EH (cell line): Measurements from ENCODE around the gene GPR157.
"Not testable (repeated sequence)": the region's sequence is repeated elsewhere in the genome, so short reads cannot be mapped to it uniquely, and the experiment has no call there.

ENCODE experiments used
- DNase-seq: peaks from one replicate; pipeline ENCODE4 v3.0.0-alpha.2; 2015; ENCODE audit warnings: low read depth

The GPR157 gene

DNA sequence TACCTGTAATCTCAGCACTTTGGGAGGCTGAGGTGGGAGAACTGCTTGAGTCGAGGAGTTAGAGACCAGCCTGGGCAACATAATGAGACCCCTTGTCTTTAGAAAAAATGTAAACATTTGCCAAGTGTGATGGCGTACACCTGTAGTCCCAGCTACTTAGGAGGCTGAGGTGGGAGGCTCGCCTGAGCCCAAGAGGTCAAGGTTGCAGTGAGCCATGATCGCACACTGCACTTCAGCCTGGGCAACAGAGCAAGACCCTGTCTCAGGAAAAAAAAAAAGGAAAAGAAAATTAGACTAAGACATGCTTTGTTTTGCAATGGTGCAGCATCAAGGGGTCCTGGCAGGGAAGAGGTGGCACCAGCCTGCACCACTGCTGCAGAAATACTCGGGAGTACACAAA is 16.8 kb upstream of the GPR157 start:
- DNase-seq: no peak

DNA sequence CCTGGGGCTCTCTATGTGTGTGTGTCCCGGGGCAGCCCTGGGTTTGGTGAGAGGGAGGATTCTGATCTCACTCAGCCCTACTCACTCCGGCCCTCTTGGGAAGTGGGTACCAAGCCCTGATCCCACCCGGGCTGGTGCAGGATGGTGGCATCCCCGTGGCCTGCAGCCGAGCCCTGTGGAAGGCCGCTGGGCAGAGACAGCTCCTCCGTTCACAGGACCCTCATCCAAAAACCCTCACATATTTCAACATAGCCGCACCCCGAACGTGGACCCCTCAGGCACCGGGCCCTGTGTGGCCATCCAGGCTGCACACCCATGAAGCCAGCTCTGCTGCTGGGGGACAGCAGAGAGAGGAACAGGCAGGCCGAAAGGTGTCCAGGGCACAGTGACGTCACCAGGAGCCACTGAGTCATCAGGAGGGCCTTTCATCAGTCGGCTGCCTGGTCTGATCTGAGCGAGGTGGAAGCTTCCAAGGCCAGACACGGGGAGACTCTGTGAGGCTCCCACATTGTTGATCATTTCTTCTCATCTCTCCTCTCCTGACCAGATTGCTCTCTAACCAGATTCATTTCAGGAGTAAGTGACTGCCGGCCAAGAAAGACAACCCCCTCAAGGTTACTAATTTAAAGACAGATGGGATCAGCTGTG is 16.2 kb upstream of the GPR157 start:
- DNase-seq: peak; percentile 65

DNA sequence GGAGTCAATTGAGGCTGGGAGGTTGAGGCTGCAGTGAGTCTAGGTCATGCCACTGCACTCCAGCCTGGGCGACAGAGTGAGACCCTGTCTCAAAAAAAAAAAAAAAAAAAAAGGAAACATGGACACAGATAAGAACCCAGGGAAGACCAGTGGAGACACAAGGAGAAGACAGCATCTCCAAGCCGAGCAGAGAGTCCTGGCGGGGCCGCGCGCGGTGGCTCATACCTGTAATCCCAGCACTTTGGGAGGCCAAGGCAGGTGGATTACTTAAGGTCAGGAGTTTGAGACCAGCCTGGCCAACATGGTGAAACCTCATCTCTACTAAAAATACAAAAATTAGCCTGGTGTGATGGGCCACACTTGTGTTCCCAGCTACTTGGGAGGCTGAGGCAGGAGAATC is 15.6 kb upstream of the GPR157 start:
- not testable (repeated sequence) for DNase-seq

DNA sequence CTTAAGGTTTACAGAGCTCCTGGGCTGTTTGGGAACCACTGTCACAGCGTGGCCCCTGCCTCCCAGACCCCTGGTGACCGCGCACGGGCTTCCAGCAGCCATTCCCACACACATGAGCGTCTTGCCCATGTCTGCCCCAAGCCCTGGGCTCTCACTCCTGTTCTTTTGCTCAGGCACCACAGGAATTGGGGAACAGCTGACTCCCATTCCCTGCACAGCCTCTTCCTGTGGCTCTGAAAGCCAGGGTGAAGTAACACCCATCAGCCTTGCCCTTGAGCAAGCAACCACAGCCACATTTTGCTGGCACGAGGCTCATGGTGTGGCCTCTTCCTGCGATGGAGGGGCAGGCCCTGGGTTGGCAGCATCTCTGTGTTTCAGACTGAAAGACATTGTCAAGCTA is 14.3 kb upstream of the GPR157 start:
- DNase-seq: peak; percentile 75

DNA sequence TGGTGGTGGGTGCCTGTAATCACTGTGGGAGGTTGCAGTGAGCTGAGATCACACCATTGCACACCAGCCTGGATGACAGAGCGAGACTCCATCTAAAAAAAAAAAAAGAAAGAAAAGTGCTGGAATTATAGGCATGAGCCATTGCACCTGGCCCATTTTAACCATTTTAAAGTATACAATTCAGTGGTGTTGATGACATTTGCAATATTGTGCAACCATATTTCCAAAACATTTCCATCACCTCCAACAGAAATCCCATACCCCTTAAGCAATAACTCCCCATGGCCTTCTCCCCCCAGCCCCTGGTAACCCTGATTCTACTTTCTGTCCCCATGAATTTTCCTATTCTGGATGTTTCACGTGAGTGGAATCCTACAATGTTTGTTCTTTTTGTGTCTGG is 11.0 kb upstream of the GPR157 start:
- DNase-seq: no peak

DNA sequence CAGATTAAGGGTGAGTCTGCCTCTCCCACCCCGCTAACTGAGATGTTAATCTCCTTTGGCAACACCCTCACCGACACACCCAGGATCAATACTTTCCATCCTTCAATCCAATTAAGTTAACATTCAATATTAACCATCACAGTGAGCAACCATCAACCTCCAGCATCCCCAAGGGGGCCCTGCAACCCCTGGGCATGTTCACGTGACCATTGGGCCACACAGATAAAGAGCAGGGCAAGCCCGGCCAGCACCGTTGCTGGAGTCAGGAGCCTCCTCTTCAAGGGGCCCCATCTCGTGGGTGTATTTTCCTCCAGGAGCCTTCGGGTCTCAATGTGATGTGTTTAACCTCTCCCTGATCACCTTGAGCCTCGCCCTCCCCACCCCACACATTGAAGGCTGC is 8.0 kb upstream of the GPR157 start:
- no peak for DNase-seq

DNA sequence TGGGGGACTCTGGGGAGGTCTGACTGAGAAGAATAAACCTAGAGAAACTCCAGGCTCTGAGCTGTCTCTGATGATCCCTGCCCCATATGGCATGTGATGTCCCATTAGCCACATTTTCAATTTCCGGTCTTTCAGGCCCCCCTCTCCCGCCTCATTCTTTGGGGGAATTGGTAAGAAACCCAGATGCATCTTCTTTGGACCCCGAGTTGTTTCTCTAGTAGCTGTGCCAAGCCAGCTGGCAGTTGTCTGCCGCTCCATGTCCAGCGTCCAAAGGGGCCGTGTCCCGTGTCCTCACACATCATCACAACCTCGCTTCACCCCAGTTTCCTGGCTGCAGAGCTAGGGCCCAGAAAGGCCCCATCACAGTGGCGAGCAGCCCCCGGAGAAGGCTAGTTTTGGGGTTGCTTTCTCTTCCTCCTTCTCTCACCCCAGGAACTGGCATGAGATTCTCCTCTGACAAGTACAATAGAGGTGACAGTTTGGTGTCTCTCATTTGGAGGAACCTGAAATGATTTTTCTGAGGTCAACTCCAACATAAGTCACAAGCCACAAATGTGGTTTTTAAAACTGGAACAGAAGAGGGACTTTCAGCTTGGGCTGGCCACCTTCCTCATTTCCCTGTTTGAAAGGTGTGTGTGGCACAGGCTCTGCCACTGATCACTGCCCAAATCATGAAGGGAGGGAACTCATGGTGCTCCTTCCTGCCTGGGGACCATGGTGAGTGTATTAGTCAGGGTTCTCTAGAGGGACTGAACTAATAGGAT is 6.4 kb upstream of the GPR157 start:
- DNase-seq: no peak

DNA sequence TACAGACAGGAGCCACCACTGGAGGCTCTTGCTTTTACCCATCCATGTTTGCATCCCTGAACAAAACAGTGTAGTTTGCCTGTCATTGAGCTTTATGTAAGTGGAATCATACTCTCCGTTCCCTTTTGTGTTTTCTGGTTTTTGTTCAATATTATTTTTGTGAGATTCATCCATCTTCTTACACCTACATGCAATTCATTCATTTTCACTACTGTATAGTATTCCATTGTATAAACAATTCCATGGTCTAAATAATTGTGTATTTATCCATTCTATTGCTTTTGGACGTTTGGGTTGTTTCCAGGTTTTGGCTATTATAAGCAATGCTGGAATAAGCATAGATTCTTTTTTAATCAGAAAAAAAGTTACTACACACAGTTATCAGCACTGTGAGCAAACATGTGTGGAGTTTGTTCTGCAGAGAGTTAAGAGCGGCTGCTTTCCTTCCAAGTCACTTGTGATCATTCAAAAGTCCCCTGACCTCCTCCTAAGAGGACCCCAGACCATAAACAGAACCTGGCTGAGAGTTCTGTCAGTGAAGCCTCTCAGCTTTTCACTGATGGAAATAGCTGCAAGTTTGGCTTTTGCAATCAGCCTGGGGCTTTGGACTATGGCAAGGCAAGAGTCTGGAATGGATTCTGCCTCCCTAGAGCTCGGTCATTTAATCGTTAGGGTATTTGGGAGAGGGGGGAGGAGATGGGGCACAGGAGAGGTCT is 5.1 kb upstream of the GPR157 start:
- no peak for DNase-seq

DNA sequence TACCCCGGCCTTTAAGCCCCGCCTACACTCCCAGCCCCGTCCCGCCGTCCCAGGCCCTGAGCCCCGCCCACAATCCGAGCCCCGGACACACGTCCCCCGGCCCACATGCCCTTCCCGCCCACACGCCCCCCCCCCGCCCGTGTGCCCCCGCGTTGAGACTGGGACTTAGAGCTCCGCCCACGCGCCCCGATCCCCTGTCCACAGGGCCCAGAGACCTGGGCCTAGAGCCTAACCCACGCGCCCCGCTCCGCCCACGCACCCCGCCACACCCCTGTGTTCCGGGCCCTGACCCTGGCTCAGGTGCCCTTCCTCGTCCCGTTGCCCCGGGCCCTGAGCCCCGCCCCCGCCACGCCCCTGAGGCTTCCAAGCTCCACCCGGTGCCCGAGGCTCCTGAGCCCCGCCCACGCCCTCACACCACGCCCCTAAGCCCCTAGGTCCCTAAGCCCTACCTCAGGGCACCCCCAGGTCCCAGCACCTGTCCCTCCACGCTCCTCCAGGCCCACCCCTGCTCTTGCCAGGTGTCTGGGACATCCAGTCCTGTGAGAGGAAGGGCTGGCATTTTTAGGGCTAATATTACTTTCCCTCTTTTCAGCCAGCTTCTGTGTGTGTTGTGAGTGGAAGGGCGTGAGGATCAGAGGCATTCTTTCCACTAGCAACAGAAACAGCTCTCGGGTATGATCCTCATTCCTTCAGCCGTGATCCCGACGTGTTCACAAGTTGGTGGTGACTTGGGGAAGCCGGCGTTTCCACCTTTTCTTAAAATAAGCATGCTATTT is 552 bp upstream of the GPR157 start:
- peak; percentile 63 for DNase-seq

DNA sequence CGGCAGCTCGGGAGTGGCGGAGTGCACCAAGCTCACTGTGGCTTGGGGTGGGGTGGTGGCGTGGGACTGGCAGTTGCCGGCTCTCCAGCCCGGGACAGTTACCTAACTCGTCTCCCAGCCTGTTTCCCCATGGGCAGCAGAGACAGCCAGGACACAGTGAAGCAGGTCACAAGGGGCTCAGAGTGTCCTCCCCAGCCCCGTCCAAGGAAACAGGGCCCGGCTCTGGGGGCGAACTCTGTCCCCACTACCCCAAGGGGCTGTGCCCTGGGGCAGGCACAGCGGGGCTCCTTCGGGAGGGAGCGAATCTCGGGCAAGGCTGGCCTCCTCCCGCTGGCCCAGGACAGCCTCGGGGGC is 759 bp downstream of the GPR157 start:
- peak; percentile 35 for DNase-seq

DNA sequence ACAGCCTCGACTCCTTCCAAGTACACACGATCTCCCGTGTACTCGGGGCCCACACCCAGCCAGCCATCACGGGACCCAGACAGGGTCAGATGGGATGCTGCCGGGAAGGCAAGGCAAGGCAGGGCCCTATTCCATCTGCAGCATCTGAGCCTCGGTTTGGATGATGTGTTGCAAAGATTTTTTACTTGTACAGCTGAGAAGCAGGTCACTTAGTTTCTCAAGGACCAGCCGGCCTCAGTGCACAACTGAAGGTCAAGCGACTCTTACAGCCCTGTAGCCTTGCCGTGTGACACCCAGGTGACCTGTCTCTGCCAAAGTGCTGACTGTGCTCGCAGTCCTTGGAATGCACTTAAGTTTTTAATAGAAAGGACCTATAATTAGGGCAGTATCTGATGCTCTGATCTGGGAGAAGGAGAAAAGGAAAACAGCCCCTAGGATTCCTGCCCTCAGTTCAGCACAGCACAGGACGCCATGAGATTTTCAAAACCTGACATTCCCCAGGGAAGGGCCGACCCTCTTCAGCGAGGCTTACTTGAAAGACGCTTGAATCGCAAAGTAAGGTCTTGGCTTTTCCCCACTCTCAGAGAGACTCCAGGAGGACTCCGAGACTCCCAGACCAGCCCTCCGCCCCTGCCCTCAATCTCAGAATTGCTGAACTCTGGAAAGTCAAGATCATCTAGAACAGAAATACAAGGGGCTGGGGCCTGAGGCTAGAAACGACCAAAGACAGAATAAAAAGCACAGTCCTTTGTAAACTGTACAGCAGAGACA is 1.3 kb downstream of the GPR157 start:
- DNase-seq: no peak

DNA sequence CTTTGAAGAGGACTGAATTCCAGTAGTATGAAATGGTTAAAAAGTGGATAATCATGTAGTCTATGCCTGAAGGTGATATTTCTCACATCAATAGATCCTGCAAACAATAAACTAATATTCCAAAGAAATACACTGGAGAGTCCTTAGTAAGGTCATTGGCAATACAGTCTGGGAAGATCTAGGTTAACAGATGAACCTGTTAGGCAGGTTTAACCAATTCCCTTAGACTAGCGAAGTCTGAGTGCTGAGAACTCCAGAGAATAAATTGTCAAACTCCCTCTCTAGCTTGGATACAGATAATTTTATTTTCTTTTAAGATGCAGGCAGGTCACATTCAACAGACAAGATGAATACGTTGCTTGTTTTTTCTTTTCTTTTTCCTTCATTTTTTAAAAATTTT is 2.4 kb downstream of the GPR157 start:
- no peak for DNase-seq

DNA sequence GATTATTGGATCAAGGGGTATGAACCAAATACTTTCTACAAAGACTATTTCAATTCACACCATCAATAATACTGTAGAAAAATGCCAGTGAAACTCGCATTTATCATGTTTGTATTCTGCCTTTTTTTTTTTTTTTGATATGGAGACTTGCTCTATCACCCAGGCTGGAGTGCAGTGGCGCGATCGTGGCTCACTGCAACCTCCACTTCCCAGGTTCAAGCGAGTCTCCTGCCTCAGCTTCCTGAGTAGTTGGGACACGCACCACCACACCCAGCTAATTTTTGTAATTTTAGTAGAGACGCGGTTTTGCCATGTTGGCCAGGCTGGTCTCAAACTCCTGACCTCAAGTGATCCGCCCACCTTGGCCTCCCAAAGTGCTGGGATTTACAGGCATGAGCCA is 3.1 kb downstream of the GPR157 start:
- not testable (repeated sequence) for DNase-seq

DNA sequence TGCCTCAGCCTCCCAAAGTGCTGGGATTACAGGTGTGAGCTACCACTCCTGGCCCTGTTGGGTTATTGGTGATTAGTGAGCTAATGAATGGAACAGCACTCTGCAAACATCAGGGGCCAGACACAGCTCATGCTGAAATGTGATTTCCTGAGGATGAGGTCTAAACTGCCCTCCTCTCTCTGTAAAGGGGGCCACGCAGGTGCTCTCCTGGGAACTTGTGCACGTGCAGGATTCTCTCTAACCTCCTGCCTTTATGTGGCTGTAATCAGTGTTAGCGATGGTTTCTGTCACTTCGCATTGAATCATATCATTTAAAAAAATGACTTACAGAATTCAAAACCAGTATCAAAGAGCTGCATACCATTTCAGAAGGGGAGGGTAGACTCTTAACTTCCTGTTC is 3.6 kb downstream of the GPR157 start:
- no peak for DNase-seq

DNA sequence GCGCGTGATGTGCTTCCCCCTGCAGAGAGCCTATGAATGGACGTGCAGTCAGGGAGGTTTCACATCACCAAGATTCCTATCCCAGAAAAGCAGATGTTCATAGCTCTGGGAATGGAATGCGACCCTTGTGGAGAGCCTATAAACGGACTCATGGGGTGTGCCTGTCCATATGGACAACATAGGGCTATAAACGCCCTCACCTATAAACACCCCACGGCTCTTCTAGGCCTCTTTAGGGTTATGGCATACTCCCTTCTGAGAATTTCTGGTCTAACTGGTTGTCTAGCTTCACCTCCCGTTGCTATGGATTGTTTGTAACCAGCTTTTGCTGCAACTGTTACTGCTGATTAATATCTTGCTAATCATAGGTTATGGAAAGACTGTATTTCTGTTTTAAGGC is 4.5 kb downstream of the GPR157 start:
- not testable (repeated sequence) for DNase-seq

DNA sequence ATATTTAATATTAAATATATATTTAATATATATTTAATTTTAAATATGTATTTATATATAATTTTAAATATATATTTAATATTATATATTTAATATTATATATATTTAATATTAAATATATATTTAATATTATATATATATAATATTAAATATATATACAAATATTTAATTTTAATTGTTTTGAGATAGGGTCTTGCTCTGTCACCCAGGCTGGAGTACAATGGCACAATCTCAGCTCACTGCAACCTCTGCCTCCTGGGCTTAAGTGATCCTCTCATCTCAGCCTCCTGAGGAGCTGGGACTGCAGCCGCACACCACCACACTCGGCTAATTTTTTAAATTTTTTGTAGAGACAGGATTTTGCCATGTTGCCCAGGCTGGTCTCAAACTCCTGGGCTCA is 5.2 kb downstream of the GPR157 start:
- DNase-seq: not testable (repeated sequence)

DNA sequence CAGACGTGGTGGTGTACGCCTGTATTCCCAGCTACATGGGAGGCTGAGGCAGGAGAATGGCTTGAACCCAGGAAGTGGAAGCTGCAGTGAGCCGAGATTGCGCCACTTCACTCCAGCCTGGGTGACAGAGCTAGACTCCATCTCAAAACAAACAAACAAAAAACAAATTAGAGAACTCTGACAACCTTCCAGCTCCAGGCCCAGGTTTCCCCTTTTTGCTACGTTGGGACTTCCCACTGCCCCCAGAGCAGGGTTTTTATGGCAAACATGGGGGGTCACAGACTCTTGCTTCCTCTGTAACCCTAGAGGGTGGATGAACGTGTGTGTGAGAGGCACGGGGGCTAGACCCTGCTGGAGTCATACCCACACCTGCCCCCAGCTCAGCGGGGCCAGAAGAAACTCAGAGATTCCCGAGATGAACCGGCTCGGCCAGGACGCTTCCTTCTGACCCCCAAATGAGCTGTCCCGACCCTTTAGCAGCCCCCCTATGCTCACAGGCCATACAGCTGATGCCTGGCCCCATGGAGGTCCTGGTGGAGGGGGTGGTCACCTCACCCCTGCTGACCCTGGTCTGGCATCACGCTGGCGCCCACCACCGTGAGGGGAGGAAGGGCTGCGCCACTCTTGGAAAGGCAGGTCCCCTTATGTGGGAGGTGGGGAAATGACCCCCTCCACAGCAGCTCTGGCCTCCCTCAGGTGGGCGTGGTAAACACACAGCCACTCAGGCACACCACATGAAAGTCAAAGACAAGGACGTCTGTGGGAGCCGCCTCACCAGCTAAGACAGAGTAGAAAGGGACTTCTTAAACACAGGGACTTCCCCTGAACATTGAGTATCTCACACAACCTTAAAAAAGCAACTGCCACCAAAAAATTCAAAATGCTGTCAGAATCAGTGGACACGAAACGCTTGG is 7.1 kb downstream of the GPR157 start:
- DNase-seq: no peak

DNA sequence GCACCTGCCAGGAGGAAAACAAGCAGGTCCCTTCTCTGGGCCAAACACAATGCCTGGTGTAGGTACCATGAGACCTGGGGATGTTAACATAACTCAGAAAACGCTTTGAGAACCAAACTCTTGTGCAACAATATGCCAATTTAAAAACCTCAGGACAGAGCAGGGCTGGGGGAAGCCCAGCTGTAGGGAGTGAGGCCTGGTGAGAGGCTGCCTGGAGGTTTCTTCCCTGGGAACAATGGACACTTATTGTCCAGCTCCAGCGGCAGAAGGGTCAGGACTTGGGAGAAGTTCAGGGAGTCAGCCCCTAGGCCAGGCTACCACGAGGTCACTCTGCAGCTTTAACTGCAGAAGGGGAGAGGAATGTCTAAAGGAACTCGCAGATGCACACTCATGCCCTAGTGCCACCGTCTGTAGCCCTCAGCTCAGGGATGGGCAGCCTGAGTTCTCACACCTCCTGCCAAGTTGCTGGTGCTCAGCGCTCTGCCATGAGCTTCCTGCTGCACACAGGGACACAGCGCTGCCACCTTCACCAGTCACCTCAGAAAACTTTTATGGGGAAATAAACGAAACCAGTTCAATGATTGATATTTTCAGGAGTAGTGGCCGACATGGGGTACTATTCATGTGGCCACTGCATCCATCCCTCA is 8.5 kb downstream of the GPR157 start:
- DNase-seq: no peak

DNA sequence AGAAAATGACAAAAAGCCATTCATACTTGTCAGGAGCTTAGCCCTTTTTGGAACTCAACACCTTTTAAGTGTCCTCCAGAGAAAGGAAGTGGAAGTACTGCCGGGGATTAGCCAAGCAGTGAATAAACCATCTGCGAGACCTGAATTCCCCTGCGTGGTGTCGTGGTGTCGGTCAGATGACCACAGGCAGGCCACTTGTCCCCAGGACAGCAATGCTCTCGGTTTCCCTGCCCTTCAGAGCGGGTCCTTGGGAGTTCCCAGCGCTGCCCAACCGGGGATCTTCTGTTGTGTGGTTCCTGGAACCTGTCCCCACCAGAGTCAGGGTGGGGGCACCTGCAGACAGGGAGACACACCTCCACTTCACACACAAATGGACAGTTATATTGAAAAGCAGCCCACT is 9.2 kb downstream of the GPR157 start:
- DNase-seq: no peak

DNA sequence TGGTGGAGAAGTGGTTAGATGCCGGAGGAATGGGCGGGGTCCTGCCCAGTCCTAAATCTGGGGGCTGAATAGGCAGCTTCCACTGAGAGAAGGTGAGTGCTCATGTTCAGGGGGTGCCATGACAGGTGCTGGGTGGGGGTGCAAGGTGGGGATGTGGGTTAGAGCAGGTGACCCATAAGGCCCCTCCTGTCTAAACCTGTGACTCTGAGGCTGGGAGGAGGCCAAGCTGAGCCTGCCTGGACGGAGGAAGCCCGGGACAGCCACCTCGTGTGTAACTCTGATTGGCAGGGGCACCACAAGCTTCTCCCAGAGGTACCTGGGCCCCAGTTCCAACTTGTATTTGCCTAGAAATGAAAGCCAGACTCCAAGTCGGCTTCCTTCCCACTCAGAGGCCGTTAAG is 10.7 kb downstream of the GPR157 start:
- no peak for DNase-seq
